Measurements from ENCODE around the gene FDX1. TPM values are rescaled to one million over a fixed set of nuclear protein-coding genes. Genes with fewer than 3 reads are reported as not detected.

FDX1 gene
- total and polyA plus RNA-seq, 5 donors from 2014 or later, result 9.5 to 28.2 (median 24.0) TPM

DNA sequence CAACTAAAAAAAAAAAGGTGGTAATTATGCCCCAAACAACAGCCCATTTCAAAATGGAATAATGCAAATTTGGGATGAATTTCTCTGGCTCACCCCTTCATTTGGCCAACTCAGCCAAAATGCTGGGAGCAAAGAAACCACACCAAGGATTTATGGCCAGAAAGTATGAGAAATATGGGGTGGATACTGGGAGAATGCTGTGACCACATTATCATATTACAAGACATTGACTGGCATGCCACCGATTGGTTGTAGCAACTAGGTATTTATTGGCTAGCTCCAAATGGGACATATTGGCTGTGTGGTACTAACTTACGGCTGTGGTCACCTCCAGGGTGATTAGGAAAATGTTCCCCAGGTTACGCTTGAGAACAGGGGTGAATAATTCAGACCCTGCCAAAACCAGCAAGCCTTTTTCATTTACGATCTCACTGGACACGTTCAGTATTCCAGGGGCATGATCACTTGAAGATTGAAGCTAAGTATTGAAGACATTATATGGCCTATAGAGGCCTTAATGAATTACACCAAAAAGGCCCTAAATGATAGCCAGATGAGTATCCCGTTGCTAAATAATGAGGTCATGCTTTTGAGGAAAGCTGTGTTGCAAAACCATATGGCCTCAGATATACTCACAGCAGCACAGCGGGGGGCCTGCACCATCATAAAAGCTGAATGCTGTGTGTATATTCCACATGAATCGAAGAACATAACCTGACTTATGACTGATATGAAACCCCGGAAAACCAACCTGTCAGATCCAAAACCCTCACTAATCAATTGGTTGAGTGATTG is 3.8 kb upstream of the FDX1 start:
- Mint-ChIP-seq H3K27ac (peak overlapping the region in 1 of 3 donors; percentile 28), H3K9me3 (peaks cover 0 to 7% (median 0%) of the 10 kb centered on the region in 7 donors), H3K4me3 (peak overlapping the region in 2 of 4 donors; percentile 18 to 85), H3K4me1 (peaks cover 10 to 15% (median 12%) of the 10 kb centered on the region in 4 donors), H3K36me3 (no peaks in the 10 kb centered on the region), H3K27me3 (peaks cover 11% of the 10 kb centered on the region)
- Histone ChIP-seq H3K9me3 (ENCODE audit: control insufficient read depth in 2 of 2, low read length in 2 of 2) (no peaks in the 10 kb centered on the region), H3K36me3 (ENCODE audit: control insufficient read depth, insufficient read depth, low read length) (no peaks in the 10 kb centered on the region), H3K27me3 (ENCODE audit: control insufficient read depth, insufficient read depth, low read length) (no peaks in the 10 kb centered on the region), H3K4me3 (ENCODE audit: low read depth, low read length) (no peak overlapping the region), H3K27ac (ENCODE audit: insufficient read depth, low read length, poor library complexity, severe bottlenecking) (no peak overlapping the region), H3K4me1 (ENCODE audit: control insufficient read depth, insufficient read depth, low read length, poor library complexity, severe bottlenecking) (peaks cover 19% of the 10 kb centered on the region)
- DNase-seq (no peak), ATAC-seq (ENCODE audit: low read depth in 2 of 2) (no peak)

DNA sequence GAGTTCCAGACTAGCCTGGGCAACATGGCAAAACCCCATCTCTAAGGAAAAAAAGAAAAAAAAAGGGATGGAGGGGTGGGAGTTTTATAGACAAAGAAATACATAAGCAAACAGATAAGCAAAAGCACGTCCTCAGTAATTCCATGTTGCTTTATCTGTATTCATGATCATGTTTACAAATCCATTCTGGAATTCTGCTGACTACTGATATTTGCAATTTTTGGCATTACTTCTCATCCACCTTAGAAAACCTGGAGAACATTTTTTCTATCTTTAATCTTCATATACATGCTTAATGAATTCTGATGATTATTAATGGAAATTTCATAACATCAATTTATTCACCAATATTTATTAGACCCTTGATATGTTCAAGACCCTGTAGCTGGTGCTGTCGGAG is 1.7 kb upstream of the FDX1 start:
- Mint-ChIP-seq H3K36me3 (no peaks in the 10 kb centered on the region), H3K27ac (no peak overlapping the region), H3K9me3 (peaks cover 0 to 2% (median 0%) of the 10 kb centered on the region in 7 donors), H3K27me3 (peaks cover 4% of the 10 kb centered on the region), H3K4me1 (peaks cover 14 to 35% (median 31%) of the 10 kb centered on the region in 4 donors), H3K4me3 (peak overlapping the region in 3 of 4 donors; percentile 18 to 95 (median 85))
- Histone ChIP-seq H3K4me3 (ENCODE audit: low read depth, low read length) (no peak overlapping the region), H3K36me3 (ENCODE audit: control insufficient read depth, insufficient read depth, low read length) (no peaks in the 10 kb centered on the region), H3K27ac (ENCODE audit: insufficient read depth, low read length, poor library complexity, severe bottlenecking) (no peak overlapping the region), H3K9me3 (ENCODE audit: control insufficient read depth in 2 of 2, low read length in 2 of 2) (no peaks in the 10 kb centered on the region), H3K27me3 (ENCODE audit: control insufficient read depth, insufficient read depth, low read length) (no peaks in the 10 kb centered on the region), H3K4me1 (ENCODE audit: control insufficient read depth, insufficient read depth, low read length, poor library complexity, severe bottlenecking) (peaks cover 39% of the 10 kb centered on the region)
- ATAC-seq (ENCODE audit: low read depth in 2 of 2), result no peak
- no peak for DNase-seq

DNA sequence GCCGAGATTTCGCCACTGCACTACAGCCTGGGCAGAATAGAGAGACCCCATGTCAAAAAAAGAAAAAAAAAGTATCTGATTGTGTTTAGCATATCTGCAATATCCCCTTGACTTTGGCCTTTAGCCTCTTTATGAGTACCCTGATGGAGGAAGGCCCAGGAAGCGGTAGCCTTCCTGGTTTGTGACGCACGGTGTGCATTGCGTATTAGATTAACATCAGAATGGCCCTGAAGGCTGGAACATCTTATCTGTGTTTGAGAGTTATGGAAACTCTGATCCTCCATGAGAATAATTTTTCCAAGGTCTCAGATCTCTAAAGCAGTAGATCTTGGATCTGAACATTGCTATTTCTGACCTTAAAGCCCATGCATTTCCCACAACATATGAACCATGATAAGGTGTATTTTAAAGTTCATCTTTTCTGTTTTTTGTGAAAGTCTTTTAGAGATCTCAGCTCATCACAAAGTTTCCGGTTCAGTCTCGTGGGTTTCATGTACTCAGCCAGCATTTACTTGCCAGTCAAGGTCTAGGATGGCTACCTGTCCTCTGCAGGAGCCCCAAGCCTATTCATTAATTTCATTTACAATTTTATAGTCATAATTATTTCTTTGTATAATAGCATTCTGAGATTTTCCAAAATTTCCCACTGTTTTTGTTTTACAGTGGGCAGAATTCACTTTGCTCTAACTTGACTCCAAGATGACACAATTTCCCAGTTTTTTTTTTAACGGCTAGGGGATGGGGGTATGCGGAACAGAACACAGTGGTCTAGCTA is 605 bp upstream of the FDX1 start:
- no peaks in the 10 kb centered on the region for H3K9me3 ChIP-seq (ENCODE audit: control insufficient read depth in 2 of 2, low read length in 2 of 2)
- H3K9me3 Mint-ChIP-seq, result peaks cover 0 to 2% (median 0%) of the 10 kb centered on the region in 7 donors
- H3K36me3 Mint-ChIP-seq, result no peaks in the 10 kb centered on the region
- peak overlapping the region; percentile 90 to 92 (median 90) for H3K27ac Mint-ChIP-seq
- H3K4me1 ChIP-seq (ENCODE audit: control insufficient read depth, insufficient read depth, low read length, poor library complexity, severe bottlenecking), result peaks cover 47% of the 10 kb centered on the region
- peaks cover 20 to 46% (median 42%) of the 10 kb centered on the region in 4 donors for H3K4me1 Mint-ChIP-seq
- no peak for ATAC-seq (ENCODE audit: low read depth in 2 of 2)
- peak overlapping the region; percentile 83 for H3K4me3 ChIP-seq (ENCODE audit: low read depth, low read length)
- H3K36me3 ChIP-seq (ENCODE audit: control insufficient read depth, insufficient read depth, low read length), result no peaks in the 10 kb centered on the region
- no peaks in the 10 kb centered on the region for H3K27me3 ChIP-seq (ENCODE audit: control insufficient read depth, insufficient read depth, low read length)
- peak overlapping the region; percentile 82 for H3K27ac ChIP-seq (ENCODE audit: insufficient read depth, low read length, poor library complexity, severe bottlenecking)
- H3K27me3 Mint-ChIP-seq, result peaks cover 4% of the 10 kb centered on the region
- peak overlapping the region; percentile 80 to 95 (median 85) for H3K4me3 Mint-ChIP-seq
- peak in 1 of 3 donors; percentile 54 for DNase-seq

DNA sequence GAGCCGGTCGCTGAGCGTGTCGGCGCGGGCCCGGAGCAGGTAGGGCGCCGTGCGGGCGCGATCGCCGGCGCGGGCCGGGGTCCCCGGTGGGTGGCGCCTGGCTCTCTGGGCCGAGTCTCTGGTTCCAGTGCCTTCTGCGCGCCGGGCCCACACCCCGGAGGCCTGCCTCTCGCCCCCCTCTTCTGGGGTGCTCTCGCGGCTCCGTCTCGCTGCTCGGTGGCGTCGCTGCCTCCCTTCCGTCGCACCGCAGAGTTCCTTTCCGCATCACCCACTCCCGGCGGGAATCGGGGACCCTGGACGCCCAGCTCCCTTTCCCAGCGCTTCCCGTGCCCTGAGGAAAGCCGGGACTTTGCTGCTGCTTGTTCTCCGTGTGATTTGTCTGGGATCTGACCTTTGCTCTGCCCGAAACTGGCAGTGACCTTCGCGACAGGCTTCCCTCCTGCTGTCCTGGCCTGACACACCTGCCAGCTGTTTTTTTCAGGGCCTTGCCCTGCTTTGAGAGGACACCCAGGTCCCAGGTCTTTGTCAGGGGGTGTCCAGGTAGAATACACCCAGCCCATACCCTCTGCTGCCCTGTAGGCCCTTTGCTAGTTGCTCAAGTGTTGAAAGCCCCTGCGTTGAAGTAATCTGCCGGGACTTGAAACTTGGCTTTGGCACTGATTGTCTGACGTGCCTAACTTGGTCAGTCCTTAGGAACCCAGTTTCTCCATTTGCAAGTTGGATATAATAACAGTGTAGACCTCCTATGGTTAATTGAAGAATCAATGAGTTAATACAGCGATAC is 711 bp downstream of the FDX1 start:
- DNase-seq, result peak in 2 of 3 donors; percentile 37 to 54

DNA sequence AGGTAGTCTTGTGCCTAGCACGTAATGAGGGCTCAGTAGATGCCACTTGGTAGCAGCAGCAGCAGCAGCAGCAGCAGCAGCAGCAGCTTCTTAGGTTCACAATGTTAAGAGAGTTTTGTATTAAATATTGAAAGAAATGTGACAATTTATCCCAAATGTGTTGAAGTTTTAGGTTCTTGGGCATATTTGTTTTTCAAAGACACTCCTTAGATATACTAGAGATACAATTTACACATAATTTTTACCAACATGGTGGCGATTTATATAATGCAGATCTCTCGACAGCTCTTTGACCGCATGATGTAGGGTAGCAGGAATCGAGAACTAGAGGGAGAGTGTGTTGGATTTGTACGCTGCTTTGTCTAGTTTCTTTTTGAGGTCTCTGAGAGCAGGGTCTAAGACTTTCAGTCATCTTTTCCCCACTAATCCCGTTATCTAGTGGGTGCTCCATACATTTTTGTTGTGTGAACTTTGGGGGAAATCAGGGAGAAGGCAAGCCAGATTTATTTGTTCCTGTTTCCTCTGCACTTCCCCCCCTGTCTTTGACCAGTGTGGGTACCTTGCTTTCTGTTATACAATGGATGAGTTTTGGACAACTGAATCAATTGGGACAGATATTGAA is 1.4 kb downstream of the FDX1 start:
- Histone ChIP-seq H3K4me3 (ENCODE audit: low read depth, low read length) (peak overlapping the region; percentile 97), H3K27ac (ENCODE audit: insufficient read depth, low read length, poor library complexity, severe bottlenecking) (peak overlapping the region; percentile 82), H3K36me3 (ENCODE audit: control insufficient read depth, insufficient read depth, low read length) (peaks cover 3% of the 10 kb centered on the region), H3K27me3 (ENCODE audit: control insufficient read depth, insufficient read depth, low read length) (no peaks in the 10 kb centered on the region), H3K4me1 (ENCODE audit: control insufficient read depth, insufficient read depth, low read length, poor library complexity, severe bottlenecking) (peaks cover 58% of the 10 kb centered on the region), H3K9me3 (ENCODE audit: control insufficient read depth in 2 of 2, low read length in 2 of 2) (no peaks in the 10 kb centered on the region)
- Mint-ChIP-seq H3K9me3 (peaks cover 0 to 2% (median 0%) of the 10 kb centered on the region in 7 donors), H3K4me1 (peaks cover 25 to 60% (median 48%) of the 10 kb centered on the region in 4 donors), H3K27ac (peak overlapping the region; percentile 97 to 99 (median 98)), H3K4me3 (peak overlapping the region; percentile 98 to 99 (median 98)), H3K36me3 (no peaks in the 10 kb centered on the region), H3K27me3 (peaks cover under 1% of the 10 kb centered on the region)
- peak in 1 of 3 donors; percentile 56 for DNase-seq
- ATAC-seq (ENCODE audit: low read depth in 2 of 2), result no peak

More for the DNA sequence above, 711 bp downstream of the FDX1 start:
- H3K27me3 ChIP-seq (ENCODE audit: control insufficient read depth, insufficient read depth, low read length), result no peaks in the 10 kb centered on the region
- H3K4me3 ChIP-seq (ENCODE audit: low read depth, low read length), result peak overlapping the region; percentile 97
- peak overlapping the region; percentile 82 for H3K27ac ChIP-seq (ENCODE audit: insufficient read depth, low read length, poor library complexity, severe bottlenecking)
- H3K4me1 ChIP-seq (ENCODE audit: control insufficient read depth, insufficient read depth, low read length, poor library complexity, severe bottlenecking), result peaks cover 55% of the 10 kb centered on the region
- no peaks in the 10 kb centered on the region for H3K36me3 Mint-ChIP-seq
- peak overlapping the region; percentile 98 to 99 (median 98) for H3K4me3 Mint-ChIP-seq
- H3K27ac Mint-ChIP-seq, result peak overlapping the region; percentile 97 to 99 (median 98)
- ATAC-seq (ENCODE audit: low read depth in 2 of 2), result peak; percentile 27 to 41
- no peaks in the 10 kb centered on the region for H3K36me3 ChIP-seq (ENCODE audit: control insufficient read depth, insufficient read depth, low read length)
- H3K27me3 Mint-ChIP-seq, result peaks cover 4% of the 10 kb centered on the region
- peaks cover 25 to 53% (median 46%) of the 10 kb centered on the region in 4 donors for H3K4me1 Mint-ChIP-seq
- H3K9me3 ChIP-seq (ENCODE audit: control insufficient read depth in 2 of 2, low read length in 2 of 2), result no peaks in the 10 kb centered on the region
- H3K9me3 Mint-ChIP-seq, result peaks cover 0 to 2% (median 0%) of the 10 kb centered on the region in 7 donors

DNA sequence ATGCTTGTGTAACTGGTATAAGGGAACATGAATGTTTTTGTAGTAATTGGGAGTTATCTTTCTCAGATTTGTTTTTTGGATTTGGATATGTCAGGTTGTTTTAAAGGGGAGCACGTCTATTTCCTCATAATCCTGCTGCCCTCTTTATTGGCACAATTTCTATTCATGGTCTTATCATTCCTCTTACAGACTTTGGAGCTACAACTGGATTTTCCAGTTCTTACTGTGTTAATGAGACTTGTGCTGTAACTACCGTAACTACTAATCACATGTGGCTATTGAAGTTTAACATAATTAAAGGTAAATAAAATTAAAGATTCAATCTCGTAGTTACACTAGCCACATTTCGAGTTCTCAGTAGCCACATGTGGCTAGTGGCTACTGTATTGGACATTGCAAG is 1.9 kb downstream of the FDX1 start:
- Histone ChIP-seq H3K4me3 (ENCODE audit: low read depth, low read length) (peak overlapping the region; percentile 97), H3K36me3 (ENCODE audit: control insufficient read depth, insufficient read depth, low read length) (peaks cover 4% of the 10 kb centered on the region), H3K4me1 (ENCODE audit: control insufficient read depth, insufficient read depth, low read length, poor library complexity, severe bottlenecking) (peaks cover 58% of the 10 kb centered on the region), H3K27ac (ENCODE audit: insufficient read depth, low read length, poor library complexity, severe bottlenecking) (peak overlapping the region; percentile 82), H3K27me3 (ENCODE audit: control insufficient read depth, insufficient read depth, low read length) (no peaks in the 10 kb centered on the region), H3K9me3 (ENCODE audit: control insufficient read depth in 2 of 2, low read length in 2 of 2) (no peaks in the 10 kb centered on the region)
- H3K27me3 Mint-ChIP-seq, result no peaks in the 10 kb centered on the region
- no peak for DNase-seq
- H3K36me3 Mint-ChIP-seq, result peaks cover under 1% of the 10 kb centered on the region
- H3K27ac Mint-ChIP-seq, result peak overlapping the region; percentile 97 to 99 (median 98)
- H3K4me1 Mint-ChIP-seq, result peaks cover 25 to 62% (median 50%) of the 10 kb centered on the region in 4 donors
- peaks cover 0 to 2% (median 0%) of the 10 kb centered on the region in 7 donors for H3K9me3 Mint-ChIP-seq
- peak overlapping the region; percentile 98 to 99 (median 98) for H3K4me3 Mint-ChIP-seq
- no peak for ATAC-seq (ENCODE audit: low read depth in 2 of 2)
